Neural cell (in vitro differentiated cells): ENCODE data around the gene EYS.
"Not testable (repeated sequence)": the region's sequence is repeated elsewhere in the genome, so short reads cannot be mapped to it uniquely, and the experiment has no call there.

Source experiments
- CTCF ChIP-seq: fragments of 450-650 bp; IDR thresholded peaks from 2 replicates; pipeline ENCODE4 v1.5.1; 2014; ENCODE audit warnings: antibody characterized with exemption, mild to moderate bottlenecking, moderate library complexity; ENCODE audit not compliant: poor library complexity, severe bottlenecking
- EZH2 ChIP-seq: fragments of 200-600, 300-800 bp; shearing (Covaris generic), sonication (generic); IDR thresholded peaks from 2 replicates; pipeline ENCODE4 v1.6.1; 2014; ENCODE audit warnings: antibody characterized with exemption, low read length, borderline replicate concordance, mild to moderate bottlenecking; ENCODE audit not compliant: insufficient read depth, poor library complexity, severe bottlenecking
- RAD21 ChIP-seq: fragments of 450-650 bp; conservative IDR thresholded peaks from 2 replicates; pipeline ENCODE4 v1.6.1; 2014; ENCODE audit warnings: antibody characterized with exemption, mild to moderate bottlenecking, moderate library complexity
- SMC3 ChIP-seq: fragments of 450-650 bp; conservative IDR thresholded peaks from 2 replicates; pipeline ENCODE4 v1.6.1; 2014; ENCODE audit warnings: antibody characterized with exemption, mild to moderate bottlenecking, moderate library complexity; ENCODE audit not compliant: poor library complexity

- not testable (repeated sequence) for TF ChIP-seq CTCF, EZH2, RAD21, SMC3
These were observed 138.0 kb downstream of the EYS start for GRCh38 chr6:65569056-65569455.
